AG09309 (cell line): Measurements from ENCODE around the gene PRR29.

Source experiments
- DNase-seq: peaks from one replicate; pipeline ENCODE4 v3.0.0-alpha.2; 2010; ENCODE audit warnings: low read depth
- H3K4me3 ChIP-seq: 2 replicates; pipeline ENCODE4 v1.5.1; 2011; ENCODE audit warnings: mild to moderate bottlenecking, low read depth, low read length, moderate library complexity; ENCODE audit not compliant: control insufficient read depth
- TF ChIP-seq, protein P1 (sequence below): IDR thresholded peaks from 2 replicates; pipeline ENCODE4 v1.5.1; 2011; ENCODE audit warnings: mild to moderate bottlenecking, low read depth, low read length, inconsistent platforms; ENCODE audit not compliant: insufficient read depth, control insufficient read depth; ENCODE audit errors: missing control alignments

Gene PRR29

DNA sequence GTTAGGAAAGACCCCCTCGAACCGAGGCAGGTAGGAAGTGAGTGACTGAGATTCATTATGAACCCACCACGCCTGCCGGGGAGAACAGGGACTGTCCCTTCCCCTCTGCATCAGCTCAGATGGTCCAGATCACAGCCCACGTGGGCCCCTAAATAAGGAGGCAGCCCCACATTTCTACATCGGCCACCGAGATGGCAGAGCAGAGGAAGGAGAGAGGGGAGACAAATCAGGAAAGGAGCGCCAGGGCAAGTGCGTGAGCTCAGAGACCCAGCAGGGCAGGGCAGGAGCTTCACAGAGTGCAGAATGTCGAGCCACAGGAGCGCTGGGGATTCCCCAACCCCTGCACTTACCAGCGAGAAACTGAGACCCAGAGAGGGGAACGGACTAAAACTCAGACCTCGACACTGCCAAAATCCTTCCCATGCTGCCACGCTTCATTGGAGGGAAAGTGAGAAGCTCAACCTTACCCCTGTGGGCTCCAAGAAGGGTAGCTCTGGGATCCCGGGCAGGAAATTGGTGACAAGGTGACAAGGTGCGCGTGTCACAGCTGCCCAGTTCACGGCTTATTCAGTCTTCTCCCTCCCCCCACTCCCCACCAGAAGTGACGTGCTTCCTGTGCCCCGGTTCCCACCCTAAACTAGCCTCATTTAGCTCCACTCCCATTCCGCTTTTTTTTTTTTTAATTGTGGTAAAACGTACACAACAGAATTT is 22.1 kb downstream of the PRR29 start, which contains the start of gene ICAM2:
Gene ICAM2 (minus strand): TSS at position 578 of the 711 bp plus-strand sequence. CDS start 13,942 bp downstream, outside the sequence.
- DNase-seq: no peak
- H3K4me3 ChIP-seq: no peak within 1 kb of the TSS
- TF ChIP-seq, protein P1, sequence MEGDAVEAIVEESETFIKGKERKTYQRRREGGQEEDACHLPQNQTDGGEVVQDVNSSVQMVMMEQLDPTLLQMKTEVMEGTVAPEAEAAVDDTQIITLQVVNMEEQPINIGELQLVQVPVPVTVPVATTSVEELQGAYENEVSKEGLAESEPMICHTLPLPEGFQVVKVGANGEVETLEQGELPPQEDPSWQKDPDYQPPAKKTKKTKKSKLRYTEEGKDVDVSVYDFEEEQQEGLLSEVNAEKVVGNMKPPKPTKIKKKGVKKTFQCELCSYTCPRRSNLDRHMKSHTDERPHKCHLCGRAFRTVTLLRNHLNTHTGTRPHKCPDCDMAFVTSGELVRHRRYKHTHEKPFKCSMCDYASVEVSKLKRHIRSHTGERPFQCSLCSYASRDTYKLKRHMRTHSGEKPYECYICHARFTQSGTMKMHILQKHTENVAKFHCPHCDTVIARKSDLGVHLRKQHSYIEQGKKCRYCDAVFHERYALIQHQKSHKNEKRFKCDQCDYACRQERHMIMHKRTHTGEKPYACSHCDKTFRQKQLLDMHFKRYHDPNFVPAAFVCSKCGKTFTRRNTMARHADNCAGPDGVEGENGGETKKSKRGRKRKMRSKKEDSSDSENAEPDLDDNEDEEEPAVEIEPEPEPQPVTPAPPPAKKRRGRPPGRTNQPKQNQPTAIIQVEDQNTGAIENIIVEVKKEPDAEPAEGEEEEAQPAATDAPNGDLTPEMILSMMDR: no peak

DNA sequence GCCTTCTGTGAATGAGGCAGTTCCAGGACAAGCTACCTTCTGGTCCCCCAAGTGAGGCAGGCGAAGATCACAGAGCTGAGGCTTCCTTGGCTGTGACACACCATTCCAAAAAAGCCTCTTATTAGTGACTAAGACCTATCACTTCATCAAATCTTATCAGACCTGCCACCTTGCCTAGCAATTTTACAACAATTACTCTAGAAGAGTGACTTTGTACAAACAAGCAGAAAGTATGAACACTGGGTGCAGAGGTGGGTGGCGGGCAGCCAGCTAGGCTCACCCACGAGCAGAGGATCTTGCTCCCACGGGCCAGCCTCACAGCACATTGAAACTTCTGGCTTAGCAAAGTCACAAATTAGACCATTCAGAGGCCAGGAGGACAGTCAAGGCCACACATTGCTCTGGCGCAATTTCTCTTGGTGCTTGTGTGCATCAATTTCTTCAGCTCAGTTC is 24.5 kb downstream of the PRR29 start:
- H3K4me3 ChIP-seq: no peak overlapping the region
- DNase-seq: no peak
- TF ChIP-seq, protein P1: no peak

DNA sequence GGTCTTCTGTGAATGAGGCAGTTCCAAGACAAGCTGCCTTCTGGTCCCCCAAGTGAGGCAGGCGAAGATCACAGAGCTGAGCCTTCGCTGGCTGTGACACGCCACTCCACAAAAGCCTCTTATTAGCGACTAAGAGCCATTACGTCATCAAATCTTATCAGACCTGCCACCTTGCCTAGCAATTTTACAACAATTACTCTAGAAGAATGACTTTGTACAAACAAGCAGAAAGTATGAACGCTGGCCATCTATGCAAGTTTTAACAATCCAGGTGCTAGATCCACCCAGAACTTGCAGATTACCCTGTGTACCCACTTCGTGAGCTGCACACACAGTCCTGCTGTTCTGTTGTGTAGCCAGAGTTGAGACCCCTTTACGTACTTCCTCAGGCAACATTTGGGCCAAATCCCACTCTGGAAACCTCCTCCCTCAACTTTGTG is 26.1 kb downstream of the PRR29 start:
- no peak for DNase-seq
- H3K4me3 ChIP-seq: no peak overlapping the region
- TF ChIP-seq, protein P1: no peak

DNA sequence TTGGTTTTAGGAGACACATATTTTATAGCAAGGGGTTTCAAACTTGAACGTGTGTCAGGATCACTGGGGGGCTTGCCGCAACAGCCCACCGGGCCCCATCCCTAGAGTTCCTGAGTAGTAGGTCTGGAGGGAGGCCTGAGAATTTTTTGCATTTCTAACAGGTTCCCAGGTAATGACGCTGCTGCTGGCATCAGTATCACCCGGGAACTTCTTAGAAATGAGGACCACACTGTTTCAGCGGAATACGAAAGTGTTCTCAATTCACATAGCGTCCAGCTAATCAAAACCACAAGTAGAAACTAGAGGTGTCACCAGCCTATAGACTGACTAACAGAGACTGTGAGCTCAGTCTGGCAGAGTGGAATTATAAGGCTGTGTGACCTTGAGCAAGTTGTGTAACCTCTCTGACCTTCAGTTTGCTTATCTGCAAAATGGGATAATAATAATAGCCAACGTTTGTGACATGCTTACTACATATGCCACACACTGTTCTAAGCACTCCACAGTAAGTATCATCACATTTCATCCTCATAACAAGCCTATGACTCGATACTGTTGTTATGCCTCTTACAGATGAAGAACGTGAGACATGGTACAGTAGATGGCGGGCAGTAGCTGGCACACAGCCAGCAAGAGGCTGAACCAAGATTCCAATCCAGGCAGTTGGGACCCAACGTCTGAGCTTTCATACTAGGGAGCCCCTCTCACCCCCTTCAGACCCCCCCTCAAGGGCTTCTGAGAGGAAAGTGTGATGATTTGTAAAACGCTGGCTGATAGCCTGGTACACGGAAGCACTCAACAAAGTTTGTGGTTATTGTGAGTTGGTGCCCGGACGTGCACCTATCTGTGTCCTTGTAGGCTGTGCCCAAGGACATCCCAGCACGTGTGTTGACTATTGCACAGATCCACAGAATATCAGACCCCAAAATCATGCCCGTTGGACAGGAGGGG is 26.9 kb downstream of the PRR29 start:
- DNase-seq: no peak
- TF ChIP-seq, protein P1: no peak
- no peak overlapping the region for H3K4me3 ChIP-seq

DNA sequence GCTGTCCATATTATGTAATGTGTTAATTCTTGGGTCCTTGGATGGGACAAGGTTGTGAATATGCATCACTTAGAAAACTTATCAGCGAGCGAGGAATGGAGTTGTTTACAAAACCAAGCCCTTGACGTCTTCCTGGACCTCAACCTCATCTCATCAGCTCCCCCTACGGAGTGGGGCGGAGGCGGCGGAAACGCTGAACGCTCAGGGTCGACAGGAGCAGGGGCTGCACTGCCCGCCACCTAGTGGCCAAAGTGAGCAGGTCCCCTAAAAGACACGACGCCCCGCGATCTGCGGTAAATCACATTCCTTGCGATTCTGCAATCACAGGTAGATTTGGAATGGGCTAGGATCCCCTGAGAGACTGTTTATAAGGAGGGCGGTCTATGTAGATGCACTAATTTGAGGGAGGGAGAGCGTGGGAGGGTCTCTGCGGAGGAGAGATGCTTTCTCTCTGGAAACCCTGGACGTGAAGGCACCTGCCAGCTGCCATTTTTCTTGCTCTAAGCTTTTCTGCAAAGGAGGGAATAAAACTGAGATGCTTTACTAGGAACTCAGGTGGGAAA is 27.7 kb downstream of the PRR29 start:
- TF ChIP-seq, protein P1: peak; percentile 90

DNA sequence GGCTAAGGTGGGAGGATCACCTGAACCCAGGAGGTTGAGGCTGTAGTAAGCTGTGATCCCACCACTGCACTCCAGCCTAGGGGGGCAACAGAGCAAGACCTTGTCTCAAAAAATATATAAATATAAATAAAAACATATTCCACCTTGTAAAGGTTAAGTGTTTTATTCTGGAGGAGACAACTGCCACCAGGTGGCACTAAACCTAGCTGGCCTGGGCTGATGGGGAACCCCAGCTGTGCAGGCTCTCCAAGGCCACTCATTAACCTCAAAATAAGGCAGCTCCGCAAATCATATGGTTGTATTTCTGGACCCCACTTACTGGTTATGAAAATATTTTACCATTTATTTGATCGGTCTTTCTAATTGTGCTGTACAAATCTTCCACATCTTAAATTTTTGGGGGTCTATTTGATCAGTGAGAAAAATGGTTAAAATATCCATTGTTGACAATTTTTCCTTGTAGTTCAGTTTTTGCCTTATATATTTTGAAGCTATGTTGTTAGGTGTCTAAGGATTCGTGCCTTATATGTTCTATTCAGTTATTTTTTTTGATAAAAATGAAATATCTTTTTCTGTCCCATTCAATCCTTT is 30.8 kb downstream of the PRR29 start:
- TF ChIP-seq, protein P1: peak; percentile 78
- H3K4me3 ChIP-seq: no peak overlapping the region
- peak; percentile 21 for DNase-seq

More for the DNA sequence above, 27.7 kb downstream of the PRR29 start:
- DNase-seq: no peak
- H3K4me3 ChIP-seq: no peak overlapping the region
